Heart left ventricle (tissue), 16 donors: ENCODE results near the gene DNAI7. TPM values are rescaled to one million over a fixed set of nuclear protein-coding genes. Genes with fewer than 3 reads are reported as not detected.

Experiments used
- ATAC-seq, 4 donors: fragments of 200-7000 bp; cut with Tn5 transposase; one replicate each; pipeline ENCODE4 v1.9.1; 2020 to 2022; ENCODE audit warnings: moderate library complexity in 4 of 4, mild to moderate bottlenecking in 3 of 4, moderate number of reproducible peaks in 1 of 4
- DNase-seq, 5 donors: peaks; one replicate each; pipeline ENCODE4 v3.0.0-alpha.2; 2020
- H3K27ac ChIP-seq, 12 donors: fragments of 200-600 bp; sonication (generic) in 4 of 12; one replicate each; pipeline versions ENCODE4 v1.5.0 to v1.8.0; 2016 to 2022; ENCODE audit warnings: mild to moderate bottlenecking in 2 of 12
- H3K27me3 ChIP-seq, 9 donors: fragments of 200-600 bp; sonication (generic) in 2 of 9; one replicate each; pipeline versions ENCODE4 v1.5.1 to v1.8.0; 2016 to 2022; ENCODE audit warnings: mild to moderate bottlenecking in 3 of 9
- H3K36me3 ChIP-seq, 9 donors: fragments of 200-600 bp; sonication (generic) in 2 of 9; one replicate each; pipeline versions ENCODE4 v1.5.0 to v1.8.0; 2018 to 2022; ENCODE audit warnings: mild to moderate bottlenecking in 2 of 9
- H3K4me1 ChIP-seq, 12 donors: fragments of 200-600 bp; sonication (generic) in 4 of 12; one replicate each; pipeline versions ENCODE4 v1.5.0 to v1.8.0; 2016 to 2022; ENCODE audit warnings: mild to moderate bottlenecking in 3 of 12
- H3K4me3 ChIP-seq, 12 donors: fragments of 200-600 bp; sonication (generic) in 4 of 12; one replicate each; pipeline versions ENCODE4 v1.5.0 to v1.8.0; 2017 to 2022; ENCODE audit warnings: mild to moderate bottlenecking in 9 of 12, moderate library complexity in 4 of 12
- H3K9me3 ChIP-seq, 12 donors: fragments of 200-600 bp; sonication (generic) in 4 of 12; one replicate each; pipeline versions ENCODE4 v1.5.0 to v1.8.0; 2016 to 2022; ENCODE audit warnings: mild to moderate bottlenecking in 1 of 12
- POLR2A ChIP-seq, 2 donors: fragments of 450-650 bp; IDR thresholded peaks; one replicate each; pipeline ENCODE4 v1.6.1; 2017; ENCODE audit warnings: antibody characterized with exemption in 2 of 2, mild to moderate bottlenecking in 2 of 2, moderate library complexity in 2 of 2
- WGBS, 4 donors: extraction: QIAGEN DNeasy Blood & Tissue Kit in 2 of 4; methylation state at CpG; one replicate each; pipeline versions ENCODE4 v1.1.5 to v1.1.7; 2013 to 2018; 5-methylcytosine and 5-hydroxymethylcytosine counted together
- intact Hi-C, 10 donors: fragments of 100-400 bp; cut with DNase I; formaldehyde crosslinking; loops; one replicate each; pipeline versions ENCODE4 v1.11.1 to v1.14.2; 2022
- polyA plus RNA-seq, 2 donors: library from polyadenylated mRNA; stranded (reverse); fragments of 200-250 nt; gene quantifications; one replicate each; pipeline ENCODE4 v1.2.3, GENCODE V29; 2013
- total RNA-seq, 9 donors: library from RNA; depleted of rRNA in 2 of 9; stranded (reverse); fragments of >200 nt in 2 of 9; fragmentation: NEBNext Ultra II Directional in 3 of 9; extraction: Animal tissue kit (Norgen Biotek cat#: 25700) in 3 of 9; gene quantifications; one replicate each; pipeline versions ENCODE4 v1.1.0 to v1.2.4, GENCODE V29; 2016 to 2023
- TF ChIP-seq, protein P1 (sequence below), 12 donors: fragments of 200-600 bp; sonication (generic) in 4 of 12; IDR thresholded peaks; one replicate each; pipeline versions ENCODE4 v1.5.0 to v1.8.0; 2018 to 2022; ENCODE audit warnings: antibody characterized with exemption in 12 of 12, mild to moderate bottlenecking in 5 of 12
- donor health status: ischemic (EF 13 %, LVEDD 7.1; RV severe dilation, severe dysfunction).
- donor health status: healthy with polysubstance abuse.
- donor health status: DM: no; HTN: yes; CAD: no.
- donor health status: DM: no; HTN: no; CAD: no.
- donor health status: ischemic (EF 25% LVEDD 6.9; RV normal size, moderate dysfunction).
- donor health status: ischemic (EF 25% LVEDD 5.7; RV mildly dilated, moderate dysfunction).
- donor health status: healthy.
- donor health status: DM: yes; HTN: yes; CAD: no.
- donor health status: ischemic (EF 35%, LVEDD 5.7; RV mildly dilated, moderate dysfunction).
- donor health status: nonischemic (EF 11% LVEDD 7.7; RV severe dilation, severe dysfunction).
- donor health status: DM: yes; HTN: yes; CAD: no.
- donor health status: PGD.
- donor health status: ischemic (EF 29% LVEDD 5.4; RV normal size, mild dysfunction).
- donor health status: nonischemic (EF 23%, LVEDD 6.1; RV moderate dilation, normal function).

DNAI7 gene
- total and polyA plus RNA-seq, 11 donors, result 0.10 to 1.9 (median 0.78) TPM; not detected in 1

DNA sequence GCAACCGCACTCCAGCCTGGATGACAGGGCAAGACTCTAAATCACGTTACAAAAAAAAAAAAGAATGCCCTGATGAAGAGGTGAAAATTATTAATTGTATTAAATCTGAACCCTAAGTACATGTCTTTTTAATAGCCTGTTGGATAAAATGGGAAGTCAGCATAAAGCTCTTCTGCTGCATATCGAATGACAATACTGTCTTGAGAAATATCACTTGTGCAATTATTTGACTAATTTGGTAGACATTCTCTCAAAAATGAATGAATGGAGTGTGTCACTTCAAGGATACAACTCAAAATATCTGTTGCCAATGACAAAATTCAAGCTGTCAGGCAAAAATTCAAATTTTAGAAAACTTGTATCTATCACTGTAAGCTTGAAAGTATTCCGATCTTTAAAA is 38.9 kb downstream of the DNAI7 start:
- no peaks in the 10 kb centered on the region for H3K27me3 ChIP-seq
- H3K4me3 ChIP-seq, result no peak overlapping the region
- TF ChIP-seq POLR2A (IDR thresholded peaks at IDR 0.05), result no peak
- TF ChIP-seq, protein P1, sequence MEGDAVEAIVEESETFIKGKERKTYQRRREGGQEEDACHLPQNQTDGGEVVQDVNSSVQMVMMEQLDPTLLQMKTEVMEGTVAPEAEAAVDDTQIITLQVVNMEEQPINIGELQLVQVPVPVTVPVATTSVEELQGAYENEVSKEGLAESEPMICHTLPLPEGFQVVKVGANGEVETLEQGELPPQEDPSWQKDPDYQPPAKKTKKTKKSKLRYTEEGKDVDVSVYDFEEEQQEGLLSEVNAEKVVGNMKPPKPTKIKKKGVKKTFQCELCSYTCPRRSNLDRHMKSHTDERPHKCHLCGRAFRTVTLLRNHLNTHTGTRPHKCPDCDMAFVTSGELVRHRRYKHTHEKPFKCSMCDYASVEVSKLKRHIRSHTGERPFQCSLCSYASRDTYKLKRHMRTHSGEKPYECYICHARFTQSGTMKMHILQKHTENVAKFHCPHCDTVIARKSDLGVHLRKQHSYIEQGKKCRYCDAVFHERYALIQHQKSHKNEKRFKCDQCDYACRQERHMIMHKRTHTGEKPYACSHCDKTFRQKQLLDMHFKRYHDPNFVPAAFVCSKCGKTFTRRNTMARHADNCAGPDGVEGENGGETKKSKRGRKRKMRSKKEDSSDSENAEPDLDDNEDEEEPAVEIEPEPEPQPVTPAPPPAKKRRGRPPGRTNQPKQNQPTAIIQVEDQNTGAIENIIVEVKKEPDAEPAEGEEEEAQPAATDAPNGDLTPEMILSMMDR (IDR thresholded peaks at IDR 0.05), result no peak
- intact Hi-C loops, result no loop called here
- no peak for DNase-seq
- no peaks in the 10 kb centered on the region for H3K36me3 ChIP-seq
- H3K27ac ChIP-seq, result no peak overlapping the region
- H3K4me1 ChIP-seq, result peaks cover 0 to 7% (median 0%) of the 10 kb centered on the region in 12 donors
- ATAC-seq, result no peak
- no peaks in the 10 kb centered on the region for H3K9me3 ChIP-seq
- 92 to 93% (median 93%) methylated on average over 4 of the region's 4 CpGs for WGBS, 4 donors

GRCh38 chr12:25155022-25155576 is 39.9 kb downstream of the DNAI7 start:
- intact Hi-C loops, result no loop called here
- TF ChIP-seq POLR2A (IDR thresholded peaks at IDR 0.05), result no peak
- TF ChIP-seq, protein P1 (IDR thresholded peaks at IDR 0.05), result peak; percentile 33 to 70 (median 51)
- H3K27ac ChIP-seq, result no peak overlapping the region
- peaks cover 0 to 7% (median 0%) of the 10 kb centered on the region in 12 donors for H3K4me1 ChIP-seq
- ATAC-seq (no peak), DNase-seq (no peak)
- no peak overlapping the region for H3K4me3 ChIP-seq
- no peaks in the 10 kb centered on the region for H3K9me3 ChIP-seq
- 85 to 89% (median 88%) methylated on average over 2 of the region's 2 CpGs for WGBS, 4 donors
- no peaks in the 10 kb centered on the region for H3K27me3 ChIP-seq
- H3K36me3 ChIP-seq, result no peaks in the 10 kb centered on the region

DNA sequence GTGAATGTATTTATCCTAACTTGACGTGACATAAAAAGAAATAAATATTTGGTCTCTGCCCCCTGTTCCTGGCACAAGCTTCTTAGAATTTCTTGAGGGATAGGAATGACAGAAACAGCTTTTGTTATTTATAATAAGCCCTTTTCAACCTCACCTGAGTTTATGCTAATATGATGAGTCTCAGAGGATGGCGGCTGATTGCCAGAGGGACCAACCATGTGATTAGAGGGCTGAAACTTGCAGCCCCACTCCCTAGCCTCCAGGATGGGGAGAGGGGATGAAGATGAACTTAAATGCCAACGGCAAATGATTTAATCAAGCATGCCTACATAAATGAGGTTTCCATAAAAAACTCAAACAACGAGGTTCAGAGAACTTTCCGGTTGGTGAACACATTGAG is 42.9 kb downstream of the DNAI7 start:
- H3K4me3 ChIP-seq, result no peak overlapping the region
- WGBS, 4 donors, result 71 to 86% (median 74%) methylated on average over 5 of the region's 5 CpGs
- H3K36me3 ChIP-seq, result no peaks in the 10 kb centered on the region
- ATAC-seq (no peak), DNase-seq (no peak)
- intact Hi-C loops, result no loop called here
- H3K4me1 ChIP-seq, result peaks cover 0 to 7% (median 0%) of the 10 kb centered on the region in 12 donors
- no peaks in the 10 kb centered on the region for H3K27me3 ChIP-seq
- no peaks in the 10 kb centered on the region for H3K9me3 ChIP-seq
- H3K27ac ChIP-seq, result no peak overlapping the region
- TF ChIP-seq, protein P1 (IDR thresholded peaks at IDR 0.05), result no peak
- no peak for TF ChIP-seq POLR2A (IDR thresholded peaks at IDR 0.05)

DNA sequence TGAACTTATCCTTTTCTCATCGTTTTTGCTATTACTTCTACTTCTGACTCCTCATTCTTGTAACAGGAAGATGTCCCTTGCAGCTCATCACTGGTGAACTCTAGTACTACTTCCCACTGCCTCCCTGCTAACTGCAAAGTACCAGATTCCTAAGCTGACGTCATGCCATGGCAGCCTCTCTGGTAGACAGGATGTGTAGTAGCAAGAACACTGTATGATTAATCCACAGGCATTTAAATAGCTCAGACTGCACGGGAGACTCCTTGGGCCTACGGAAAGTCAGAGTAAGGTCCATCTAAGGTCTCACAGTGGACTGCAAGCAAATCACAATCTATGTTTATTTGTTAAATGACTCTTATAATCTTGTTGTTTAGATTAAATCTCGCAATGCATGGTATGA is 43.5 kb downstream of the DNAI7 start:
- Histone ChIP-seq H3K36me3 (no peaks in the 10 kb centered on the region), H3K27me3 (no peaks in the 10 kb centered on the region), H3K9me3 (no peaks in the 10 kb centered on the region), H3K4me3 (no peak overlapping the region), H3K27ac (no peak overlapping the region), H3K4me1 (peaks cover 0 to 7% (median 0%) of the 10 kb centered on the region in 12 donors)
- ATAC-seq, result peak in 3 of 4 donors; percentile 90 to 96 (median 92)
- WGBS, 4 donors, result 30 to 39% (median 33%) methylated on average over 5 of the region's 5 CpGs
- intact Hi-C loops, result no loop called here
- peak; percentile 46 to 72 (median 54) for DNase-seq
- TF ChIP-seq, protein P1 (IDR thresholded peaks at IDR 0.05), result no peak
- TF ChIP-seq POLR2A (IDR thresholded peaks at IDR 0.05), result no peak
